ENCODE results near the gene CTNNA2. TPM values are rescaled to one million over a fixed set of nuclear protein-coding genes. Genes with fewer than 3 reads are reported as not detected.

The CTNNA2 gene
- polyA plus RNA-seq, 1 of the 3 experiments (the other 2 are of a cell fraction), result 0.30 TPM

DNA sequence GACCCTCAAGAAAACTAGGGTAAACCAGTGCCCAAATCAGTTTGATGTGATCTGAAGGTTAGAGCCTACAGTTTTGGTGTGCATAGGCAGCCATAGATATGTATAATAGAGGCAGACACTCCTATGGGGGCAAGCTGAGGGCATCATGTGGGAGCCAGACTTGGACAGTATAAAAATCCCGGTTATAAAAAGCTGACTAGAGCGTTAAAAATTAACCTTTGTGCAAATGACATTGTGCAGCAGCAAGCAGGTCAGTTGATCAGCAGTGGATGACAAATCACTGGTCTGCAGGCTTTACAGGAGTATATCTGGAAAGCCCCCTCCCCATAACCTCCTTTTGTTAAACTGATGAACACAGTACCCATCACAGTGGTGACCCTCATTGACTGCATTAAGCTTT, 107.8 kb downstream of the CTNNA2 start:
- H2AFZ ChIP-seq (ENCODE audit: low read depth), result no peak overlapping the region
- no peaks in the 10 kb centered on the region for H3K9me3 ChIP-seq
- no peaks in the 10 kb centered on the region for H4K20me1 ChIP-seq (ENCODE audit: insufficient read depth)
- no peaks in the 10 kb centered on the region for H3F3A ChIP-seq (replicated peaks; ENCODE audit: insufficient read depth)
- ChIA-PET POLR2A (no interaction called here), CTCF (no interaction called here)
- TF ChIP-seq SMC3 (IDR thresholded peaks at IDR 0.05; ENCODE audit: low read depth, low read length), result no peak
- TF ChIP-seq, protein P1, sequence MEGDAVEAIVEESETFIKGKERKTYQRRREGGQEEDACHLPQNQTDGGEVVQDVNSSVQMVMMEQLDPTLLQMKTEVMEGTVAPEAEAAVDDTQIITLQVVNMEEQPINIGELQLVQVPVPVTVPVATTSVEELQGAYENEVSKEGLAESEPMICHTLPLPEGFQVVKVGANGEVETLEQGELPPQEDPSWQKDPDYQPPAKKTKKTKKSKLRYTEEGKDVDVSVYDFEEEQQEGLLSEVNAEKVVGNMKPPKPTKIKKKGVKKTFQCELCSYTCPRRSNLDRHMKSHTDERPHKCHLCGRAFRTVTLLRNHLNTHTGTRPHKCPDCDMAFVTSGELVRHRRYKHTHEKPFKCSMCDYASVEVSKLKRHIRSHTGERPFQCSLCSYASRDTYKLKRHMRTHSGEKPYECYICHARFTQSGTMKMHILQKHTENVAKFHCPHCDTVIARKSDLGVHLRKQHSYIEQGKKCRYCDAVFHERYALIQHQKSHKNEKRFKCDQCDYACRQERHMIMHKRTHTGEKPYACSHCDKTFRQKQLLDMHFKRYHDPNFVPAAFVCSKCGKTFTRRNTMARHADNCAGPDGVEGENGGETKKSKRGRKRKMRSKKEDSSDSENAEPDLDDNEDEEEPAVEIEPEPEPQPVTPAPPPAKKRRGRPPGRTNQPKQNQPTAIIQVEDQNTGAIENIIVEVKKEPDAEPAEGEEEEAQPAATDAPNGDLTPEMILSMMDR (IDR thresholded peaks at IDR 0.05), result no peak
- TF ChIP-seq MXI1 (IDR thresholded peaks at IDR 0.05; ENCODE audit: low read depth, low read length), result no peak
- TF ChIP-seq, protein P2, sequence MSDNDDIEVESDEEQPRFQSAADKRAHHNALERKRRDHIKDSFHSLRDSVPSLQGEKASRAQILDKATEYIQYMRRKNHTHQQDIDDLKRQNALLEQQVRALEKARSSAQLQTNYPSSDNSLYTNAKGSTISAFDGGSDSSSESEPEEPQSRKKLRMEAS (IDR thresholded peaks at IDR 0.05; ENCODE audit: low read depth), result no peak
- TF ChIP-seq, protein P3, sequence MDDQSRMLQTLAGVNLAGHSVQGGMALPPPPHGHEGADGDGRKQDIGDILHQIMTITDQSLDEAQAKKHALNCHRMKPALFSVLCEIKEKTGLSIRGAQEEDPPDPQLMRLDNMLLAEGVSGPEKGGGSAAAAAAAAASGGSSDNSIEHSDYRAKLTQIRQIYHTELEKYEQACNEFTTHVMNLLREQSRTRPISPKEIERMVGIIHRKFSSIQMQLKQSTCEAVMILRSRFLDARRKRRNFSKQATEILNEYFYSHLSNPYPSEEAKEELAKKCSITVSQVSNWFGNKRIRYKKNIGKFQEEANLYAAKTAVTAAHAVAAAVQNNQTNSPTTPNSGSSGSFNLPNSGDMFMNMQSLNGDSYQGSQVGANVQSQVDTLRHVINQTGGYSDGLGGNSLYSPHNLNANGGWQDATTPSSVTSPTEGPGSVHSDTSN (IDR thresholded peaks at IDR 0.05), result no peak
- TF ChIP-seq, protein P4, sequence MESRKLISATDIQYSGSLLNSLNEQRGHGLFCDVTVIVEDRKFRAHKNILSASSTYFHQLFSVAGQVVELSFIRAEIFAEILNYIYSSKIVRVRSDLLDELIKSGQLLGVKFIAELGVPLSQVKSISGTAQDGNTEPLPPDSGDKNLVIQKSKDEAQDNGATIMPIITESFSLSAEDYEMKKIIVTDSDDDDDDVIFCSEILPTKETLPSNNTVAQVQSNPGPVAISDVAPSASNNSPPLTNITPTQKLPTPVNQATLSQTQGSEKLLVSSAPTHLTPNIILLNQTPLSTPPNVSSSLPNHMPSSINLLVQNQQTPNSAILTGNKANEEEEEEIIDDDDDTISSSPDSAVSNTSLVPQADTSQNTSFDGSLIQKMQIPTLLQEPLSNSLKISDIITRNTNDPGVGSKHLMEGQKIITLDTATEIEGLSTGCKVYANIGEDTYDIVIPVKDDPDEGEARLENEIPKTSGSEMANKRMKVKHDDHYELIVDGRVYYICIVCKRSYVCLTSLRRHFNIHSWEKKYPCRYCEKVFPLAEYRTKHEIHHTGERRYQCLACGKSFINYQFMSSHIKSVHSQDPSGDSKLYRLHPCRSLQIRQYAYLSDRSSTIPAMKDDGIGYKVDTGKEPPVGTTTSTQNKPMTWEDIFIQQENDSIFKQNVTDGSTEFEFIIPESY (IDR thresholded peaks at IDR 0.05; ENCODE audit: borderline replicate concordance, low read depth), result no peak
- TF ChIP-seq GABPA (IDR thresholded peaks at IDR 0.05; ENCODE audit: low read depth), result no peak
- TF ChIP-seq ELF1 (IDR thresholded peaks at IDR 0.05), result no peak
- H3K27ac ChIP-seq (ENCODE audit: low read depth in 2 of 2, low read length in 1 of 2), result no peak overlapping the region
- H3K4me1 ChIP-seq (ENCODE audit: control insufficient read depth in 1 of 2, insufficient read depth in 2 of 2, low read depth in 1 of 2, low read length in 1 of 2), result no peaks in the 10 kb centered on the region; a peak in 1 of 4 replicates
- H3K9ac ChIP-seq, result no peak overlapping the region
- DNase-seq, result no peak
- H3K4me2 ChIP-seq, result no peak overlapping the region
- H3K27me3 ChIP-seq (ENCODE audit: insufficient read depth), result no peaks in the 10 kb centered on the region
- H3K9me2 ChIP-seq, result no peaks in the 10 kb centered on the region
- H3K36me3 ChIP-seq (replicated peaks in 1 of 2; ENCODE audit: control insufficient read depth in 1 of 2, insufficient read depth in 2 of 2, low read length in 1 of 2), result no peaks in the 10 kb centered on the region
- no peak overlapping the region for H3K4me3 ChIP-seq (ENCODE audit: low read depth in 2 of 2, low read length in 1 of 2)
- no peaks in the 10 kb centered on the region for H3K79me2 ChIP-seq (ENCODE audit: insufficient read depth)
- 40% methylated on average over 2 of the region's 2 CpGs for WGBS (ENCODE audit: low lambda C conversion rate)

DNA sequence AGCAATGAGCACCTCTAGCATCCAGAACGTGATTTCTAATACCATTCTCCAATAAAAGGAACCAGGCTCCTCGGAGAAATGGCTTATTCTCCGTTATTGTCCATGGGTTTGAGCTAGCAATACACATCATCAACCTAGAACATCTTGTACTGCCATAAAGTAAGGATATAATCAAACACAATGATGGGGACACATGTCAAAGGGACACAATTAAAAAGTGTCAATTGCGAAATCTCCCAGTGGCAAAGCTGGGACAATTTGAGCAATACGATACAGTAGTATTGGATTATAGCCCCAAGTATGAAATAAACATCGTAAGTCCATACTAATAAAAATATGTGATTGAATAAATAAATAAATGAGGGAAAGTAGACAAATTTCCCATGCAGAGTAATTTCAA, 108.4 kb downstream of the CTNNA2 start:
- no peaks in the 10 kb centered on the region for H3K9me2 ChIP-seq
- H3K27ac ChIP-seq (ENCODE audit: low read depth in 2 of 2, low read length in 1 of 2), result no peak overlapping the region
- CTCF ChIA-PET, result no interaction called here
- no peaks in the 10 kb centered on the region for H3F3A ChIP-seq (replicated peaks; ENCODE audit: insufficient read depth)
- no peak for TF ChIP-seq TAF1 (IDR thresholded peaks at IDR 0.05; ENCODE audit: borderline replicate concordance, low read depth, low read length)
- no peak for TF ChIP-seq SIN3A (IDR thresholded peaks at IDR 0.05; ENCODE audit: borderline replicate concordance, low read depth, low read length)
- TF ChIP-seq EZH2phosphoT487 (IDR thresholded peaks at IDR 0.05; ENCODE audit: borderline replicate concordance, low read depth), result no peak
- WGBS (ENCODE audit: low lambda C conversion rate), result 32% methylated on average over 6 of the region's 6 CpGs
- no peaks in the 10 kb centered on the region for H3K27me3 ChIP-seq (ENCODE audit: insufficient read depth)
- H4K20me1 ChIP-seq (ENCODE audit: insufficient read depth), result no peaks in the 10 kb centered on the region
- H3K36me3 ChIP-seq (replicated peaks in 1 of 2; ENCODE audit: control insufficient read depth in 1 of 2, insufficient read depth in 2 of 2, low read length in 1 of 2), result no peaks in the 10 kb centered on the region
- H3K9me3 ChIP-seq, result no peaks in the 10 kb centered on the region
- no peak overlapping the region for H3K4me3 ChIP-seq (ENCODE audit: low read depth in 2 of 2, low read length in 1 of 2)
- POLR2A ChIA-PET, result no interaction called here
- no peaks in the 10 kb centered on the region for H3K79me2 ChIP-seq (ENCODE audit: insufficient read depth)
- no peak overlapping the region for H2AFZ ChIP-seq (ENCODE audit: low read depth)
- no peak overlapping the region for H3K4me2 ChIP-seq
- no peak for DNase-seq
- H3K9ac ChIP-seq, result no peak overlapping the region
- H3K4me1 ChIP-seq (ENCODE audit: control insufficient read depth in 1 of 2, insufficient read depth in 2 of 2, low read depth in 1 of 2, low read length in 1 of 2), result no peaks in the 10 kb centered on the region

All from SK-N-SH (cell line).